ENCODE measurements around the gene ARHGEF28. TPM values are rescaled to one million over a fixed set of nuclear protein-coding genes. Genes with fewer than 3 reads are reported as not detected.
A peak's percentile ranks its signal among the peaks of the same experiment; 100 is the strongest.

The ARHGEF28 gene
- total and polyA plus RNA-seq, 2 of the 4 experiments (the other 2 are of a cell fraction), result 3.6 to 16.0 TPM

GRCh38 chr5:73777192-73777591 is 151.2 kb downstream of the ARHGEF28 start:
- Histone ChIP-seq H4K8ac (ENCODE audit: low read depth in 2 of 2, low read length in 2 of 2) (no peak overlapping the region), H3K9ac (ENCODE audit: low read depth, low read length) (no peak overlapping the region), H4K91ac (ENCODE audit: insufficient read depth, low read depth, low read length) (no peak overlapping the region), H3K4me1 (ENCODE audit: control insufficient read depth, insufficient read depth, low read length) (no peaks in the 10 kb centered on the region), H2AK5ac (ENCODE audit: low read depth, low read length) (no peak overlapping the region), H3K4me2 (ENCODE audit: low read depth, low read length) (no peak overlapping the region), H4K5ac (ENCODE audit: low read depth, low read length) (no peak overlapping the region), H3K14ac (replicated peaks; ENCODE audit: low read depth, low read length) (no peak overlapping the region), H2BK120ac (ENCODE audit: low read depth, low read length) (no peak overlapping the region), H2AK9ac (replicated peaks; ENCODE audit: low read depth, low read length, poor library complexity) (no peak overlapping the region), H3K18ac (ENCODE audit: low read depth, low read length) (no peak overlapping the region), H3K36me3 (ENCODE audit: control insufficient read depth, insufficient read depth, low read length) (peaks cover 7% of the 10 kb centered on the region), H4K20me1 (ENCODE audit: insufficient read depth, low read length) (no peaks in the 10 kb centered on the region), H3K79me1 (ENCODE audit: low read depth in 1 of 2, low read length in 2 of 2) (peaks cover 0 to 19% of the 10 kb centered on the region in 2 experiments; a peak in 3 of 4 replicates), H3K23ac (ENCODE audit: low read depth, low read length) (no peak overlapping the region), H2BK20ac (ENCODE audit: low read depth, low read length) (no peak overlapping the region), H2BK15ac (ENCODE audit: low read depth, low read length) (no peak overlapping the region; the same call in 2 of the 3 replicates), H3K9me3 (ENCODE audit: control insufficient read depth, insufficient read depth, low read length) (no peaks in the 10 kb centered on the region), H3K27ac (ENCODE audit: insufficient read depth, low read length) (no peak overlapping the region), H3K27me3 (ENCODE audit: control insufficient read depth, insufficient read depth, low read length) (no peaks in the 10 kb centered on the region), H3K4me3 (ENCODE audit: insufficient read depth, low read depth, low read length) (no peak overlapping the region), H2BK5ac (ENCODE audit: low read depth, low read length, poor library complexity, severe bottlenecking) (no peak overlapping the region), H3K56ac (ENCODE audit: extremely low read depth, insufficient read depth, low read length) (no peak overlapping the region), H3K9me1 (ENCODE audit: insufficient read depth, low read length) (peaks cover 7% of the 10 kb centered on the region), H2AFZ (replicated peaks; ENCODE audit: low read length, poor library complexity) (no peak overlapping the region), H3K4ac (ENCODE audit: low read depth, low read length) (no peak overlapping the region)
- DNase-seq, result peak; percentile 37
- intact Hi-C loops (cut with micrococcal nuclease), result no loop called here
- dilution Hi-C loops (cut with HindIII; ENCODE audit: low sequenced_read_pairs, unreplicated experiment), result loop anchor here (25.0 kb wide), 1 partner anchor 190 kb away; no protein-coding TSS in a partner anchor
- TF ChIP-seq SMC3 (IDR thresholded peaks at IDR 0.05; ENCODE audit: low read depth, low read length), result no peak
- TF ChIP-seq CHD1 (IDR thresholded peaks at IDR 0.05; ENCODE audit: low read depth, low read length), result no peak
- no peak for TF ChIP-seq ELK1 (IDR thresholded peaks at IDR 0.05; ENCODE audit: borderline replicate concordance, low read depth, low read length)
- TF ChIP-seq FOS (IDR thresholded peaks at IDR 0.05; ENCODE audit: low read depth, low read length), result no peak
- no peak for TF ChIP-seq BHLHE40 (IDR thresholded peaks at IDR 0.05; ENCODE audit: low read depth, low read length)
- no peak for TF ChIP-seq RFX5 (IDR thresholded peaks at IDR 0.05; ENCODE audit: low read depth, low read length)
- no peak for TF ChIP-seq USF2 (IDR thresholded peaks at IDR 0.05; ENCODE audit: low read depth, low read length)
- no peak for TF ChIP-seq MAFK (IDR thresholded peaks at IDR 0.05; ENCODE audit: low read depth, low read length)
- no peak for TF ChIP-seq MXI1 (IDR thresholded peaks at IDR 0.05; ENCODE audit: borderline replicate concordance, low read depth, low read length)
- TF ChIP-seq POLR2A (IDR thresholded peaks at IDR 0.05; ENCODE audit: low read depth, low read length), result no peak
- no peak for TF ChIP-seq CTCF (conservative IDR thresholded peaks at IDR 0.05; ENCODE audit: low read depth, low read length)
- no peak for TF ChIP-seq RAD21 (IDR thresholded peaks at IDR 0.05; ENCODE audit: low read length)
- no peak for TF ChIP-seq NFE2L2 (IDR thresholded peaks at IDR 0.05; ENCODE audit: low read depth, low read length)
- CTCF ChIA-PET, result no interaction called here
- POLR2A ChIA-PET (ENCODE audit: unreplicated experiment), result no interaction called here
- no TSS peak for BruUV-seq (replicated peaks)
- ATAC-seq (ENCODE audit: low read depth), result no peak
- in situ Hi-C loops (cut with MboI; ENCODE audit: low sequenced_read_pairs), result no loop called here
- no CpG with 5 or more reads among the region's 2 CpGs for WGBS, 2 experiments (ENCODE audit: extremely low coverage in 2 of 2, insufficient read length in 1 of 2)
